ENCODE measurements around the gene MRPS10.

The MRPS10 gene

DNA sequence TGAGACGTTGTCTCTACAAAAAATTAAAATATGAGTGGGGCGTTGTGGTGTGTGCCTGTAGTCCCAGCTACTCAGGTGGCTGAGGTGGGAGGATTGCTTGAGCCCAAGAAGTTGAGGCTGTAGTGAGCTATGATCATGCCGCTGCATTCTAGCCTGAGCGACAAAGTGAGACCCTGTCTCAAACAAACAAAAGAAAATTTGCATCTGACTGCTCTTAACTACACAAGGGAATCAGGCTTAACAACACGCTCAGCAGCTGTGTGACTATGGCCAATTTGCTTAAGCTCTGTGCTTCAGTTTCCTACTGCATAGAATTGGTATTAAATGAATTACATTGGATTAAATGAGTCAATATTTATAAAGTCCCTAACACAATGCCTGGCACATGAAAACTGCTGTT, 24.3 kb upstream of the MRPS10 start:
- DNase-seq (ENCODE audit: low spot score), result no peak
- in situ Hi-C loops (cut with MboI; ENCODE audit: low sequenced_read_pairs, unreplicated experiment), result no loop called here
- TF ChIP-seq, protein P1, sequence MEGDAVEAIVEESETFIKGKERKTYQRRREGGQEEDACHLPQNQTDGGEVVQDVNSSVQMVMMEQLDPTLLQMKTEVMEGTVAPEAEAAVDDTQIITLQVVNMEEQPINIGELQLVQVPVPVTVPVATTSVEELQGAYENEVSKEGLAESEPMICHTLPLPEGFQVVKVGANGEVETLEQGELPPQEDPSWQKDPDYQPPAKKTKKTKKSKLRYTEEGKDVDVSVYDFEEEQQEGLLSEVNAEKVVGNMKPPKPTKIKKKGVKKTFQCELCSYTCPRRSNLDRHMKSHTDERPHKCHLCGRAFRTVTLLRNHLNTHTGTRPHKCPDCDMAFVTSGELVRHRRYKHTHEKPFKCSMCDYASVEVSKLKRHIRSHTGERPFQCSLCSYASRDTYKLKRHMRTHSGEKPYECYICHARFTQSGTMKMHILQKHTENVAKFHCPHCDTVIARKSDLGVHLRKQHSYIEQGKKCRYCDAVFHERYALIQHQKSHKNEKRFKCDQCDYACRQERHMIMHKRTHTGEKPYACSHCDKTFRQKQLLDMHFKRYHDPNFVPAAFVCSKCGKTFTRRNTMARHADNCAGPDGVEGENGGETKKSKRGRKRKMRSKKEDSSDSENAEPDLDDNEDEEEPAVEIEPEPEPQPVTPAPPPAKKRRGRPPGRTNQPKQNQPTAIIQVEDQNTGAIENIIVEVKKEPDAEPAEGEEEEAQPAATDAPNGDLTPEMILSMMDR (IDR thresholded peaks at IDR 0.05; ENCODE audit: borderline replicate concordance, control extremely low read depth, extremely low read depth, insufficient read depth, missing control alignments), result no peak

DNA sequence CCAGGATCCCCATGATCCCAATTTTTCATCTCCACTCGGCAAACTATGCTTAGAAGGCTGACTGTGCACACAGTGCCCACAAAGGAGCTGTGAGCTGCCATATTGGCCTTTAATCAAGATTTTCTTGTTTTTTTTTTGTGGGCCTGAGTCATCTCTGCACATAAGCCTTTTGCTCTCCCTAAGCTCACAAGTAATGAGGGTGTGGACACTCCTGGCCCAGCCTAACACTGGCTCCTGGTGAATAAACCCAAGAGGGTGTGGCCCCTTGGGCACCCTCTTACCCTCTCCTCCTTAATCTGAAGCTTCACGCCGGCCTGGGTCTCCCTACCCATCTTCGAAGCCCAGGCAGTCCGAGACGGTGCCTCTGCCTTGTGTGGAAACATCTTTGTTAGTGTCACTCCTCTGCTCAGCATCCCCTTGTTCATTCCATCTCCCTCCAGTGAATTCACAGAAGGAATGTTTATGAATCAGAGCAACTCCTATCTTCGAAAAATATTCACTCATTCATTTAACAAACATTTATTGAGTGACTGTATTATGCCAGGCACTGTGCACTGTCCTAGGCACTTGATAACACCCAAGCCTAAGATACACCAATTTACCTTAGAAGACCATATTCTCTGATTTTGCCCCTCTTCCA, 22.2 kb upstream of the MRPS10 start:
- DNase-seq (ENCODE audit: low spot score), result no peak
- TF ChIP-seq, protein P1 (IDR thresholded peaks at IDR 0.05; ENCODE audit: borderline replicate concordance, control extremely low read depth, extremely low read depth, insufficient read depth, missing control alignments), result no peak
- in situ Hi-C loops (cut with MboI; ENCODE audit: low sequenced_read_pairs, unreplicated experiment), result no loop called here

DNA sequence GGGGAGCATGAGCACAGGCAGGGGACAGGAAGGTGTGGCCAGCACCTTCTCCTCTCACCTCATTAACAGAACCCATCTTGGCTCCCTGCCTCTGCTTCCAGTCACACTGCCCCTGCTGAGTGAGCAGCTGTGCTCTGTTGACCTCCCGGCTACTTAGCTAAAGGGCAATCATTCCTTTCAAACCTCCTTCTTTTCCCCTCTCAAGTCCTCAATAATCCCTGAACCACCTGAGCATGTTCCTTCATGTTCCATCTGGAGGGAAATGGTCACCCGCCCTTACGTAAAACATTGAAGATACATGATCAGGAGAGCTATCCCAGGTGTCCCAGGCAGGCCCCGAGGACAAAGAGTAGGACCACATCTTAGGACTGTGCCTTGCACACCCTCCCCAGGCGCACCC, 21.7 kb upstream of the MRPS10 start:
- in situ Hi-C loops (cut with MboI; ENCODE audit: low sequenced_read_pairs, unreplicated experiment), result no loop called here
- DNase-seq (ENCODE audit: low spot score), result no peak
- TF ChIP-seq, protein P1 (IDR thresholded peaks at IDR 0.05; ENCODE audit: borderline replicate concordance, control extremely low read depth, extremely low read depth, insufficient read depth, missing control alignments), result no peak

DNA sequence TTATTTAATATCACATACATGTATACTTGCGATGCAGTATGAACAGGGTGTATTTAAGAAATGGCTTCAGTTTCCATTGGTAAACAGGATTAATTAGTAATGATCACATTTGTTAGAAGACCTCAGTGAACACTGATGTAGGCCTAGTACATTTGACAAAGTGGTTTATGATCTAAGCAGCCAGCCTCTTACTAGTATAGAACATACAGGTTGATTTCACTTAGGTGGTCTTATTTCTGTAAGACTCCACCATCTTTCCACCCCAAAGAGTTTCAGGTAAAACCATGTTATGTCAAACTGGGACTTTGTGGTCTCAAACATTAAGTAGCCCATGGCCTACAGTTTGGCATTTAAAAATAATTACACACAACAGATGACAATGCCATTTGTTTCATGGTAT, 20.2 kb upstream of the MRPS10 start:
- in situ Hi-C loops (cut with MboI; ENCODE audit: low sequenced_read_pairs, unreplicated experiment), result no loop called here
- TF ChIP-seq, protein P1 (IDR thresholded peaks at IDR 0.05; ENCODE audit: borderline replicate concordance, control extremely low read depth, extremely low read depth, insufficient read depth, missing control alignments), result no peak
- no peak for DNase-seq (ENCODE audit: low spot score)

DNA sequence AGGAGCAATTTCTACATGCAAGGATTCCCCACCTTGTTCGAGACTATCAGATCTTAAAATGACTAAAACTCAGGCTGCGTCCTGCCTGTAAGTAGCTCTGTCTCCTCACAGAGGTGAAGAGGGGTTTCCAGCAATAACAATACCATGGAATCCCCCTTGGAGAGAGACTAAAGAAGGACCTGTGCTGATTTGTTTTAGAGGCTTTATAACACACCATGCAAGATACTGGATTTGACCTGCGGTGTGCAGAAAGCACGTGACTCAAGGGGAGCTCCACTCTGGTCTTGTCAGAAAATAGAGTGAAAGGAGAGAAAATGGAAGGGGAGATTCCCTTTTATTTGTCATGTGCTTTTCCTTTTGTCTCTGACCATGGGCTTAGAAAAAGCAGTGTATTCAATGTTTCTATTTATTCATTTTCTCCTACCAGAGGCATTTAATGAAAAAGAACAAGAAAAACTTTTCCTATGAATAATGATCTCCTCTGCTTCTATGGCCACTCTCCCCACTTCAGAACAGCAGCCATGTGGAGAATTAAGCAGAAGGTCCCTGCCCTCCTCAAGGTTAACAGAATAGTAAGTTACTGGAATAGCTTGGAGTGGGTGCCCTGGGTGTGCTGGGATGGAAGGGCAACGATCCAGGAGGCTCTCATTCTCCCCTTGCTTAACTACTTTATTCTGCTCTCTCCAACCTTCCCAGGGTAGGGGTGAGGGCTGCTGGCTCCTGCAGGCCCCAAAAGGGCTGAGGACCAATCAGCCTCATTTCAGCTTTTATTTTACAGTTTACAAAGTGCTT, 19.2 kb upstream of the MRPS10 start:
- in situ Hi-C loops (cut with MboI; ENCODE audit: low sequenced_read_pairs, unreplicated experiment), result no loop called here
- TF ChIP-seq, protein P1 (IDR thresholded peaks at IDR 0.05; ENCODE audit: borderline replicate concordance, control extremely low read depth, extremely low read depth, insufficient read depth, missing control alignments), result no peak
- DNase-seq (ENCODE audit: low spot score), result peak; percentile 67

DNA sequence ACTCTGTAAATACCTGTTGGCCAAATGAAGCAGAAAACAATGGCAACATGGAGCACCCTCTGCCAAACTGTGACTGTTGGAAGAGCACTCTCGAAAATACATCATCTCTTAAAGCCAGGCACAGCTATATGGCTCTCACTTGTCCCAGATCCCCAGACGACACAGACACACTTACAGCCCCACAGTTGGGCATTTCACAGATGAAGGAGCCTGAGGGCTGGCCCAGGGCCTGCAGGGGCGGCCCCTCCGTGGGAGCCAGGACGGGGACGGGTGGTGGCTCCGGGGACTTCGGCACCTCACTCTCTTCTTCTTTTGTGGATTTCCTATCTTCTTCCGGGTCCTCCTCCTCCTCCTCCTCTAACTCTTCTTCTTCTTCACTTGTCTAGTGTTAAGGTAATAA, 18.4 kb upstream of the MRPS10 start:
- DNase-seq (ENCODE audit: low spot score), result no peak
- in situ Hi-C loops (cut with MboI; ENCODE audit: low sequenced_read_pairs, unreplicated experiment), result no loop called here
- TF ChIP-seq, protein P1 (IDR thresholded peaks at IDR 0.05; ENCODE audit: borderline replicate concordance, control extremely low read depth, extremely low read depth, insufficient read depth, missing control alignments), result no peak

Measured in GM13976 (cell line).